SH-SY5Y (cell line): ENCODE data around the gene TCF7L1.

ENCODE experiments used
- GATA2 ChIP-seq: IDR thresholded peaks from 2 replicates; pipeline ENCODE4 v1.6.1; 2011; ENCODE audit warnings: mild to moderate bottlenecking, low read depth, low read length
- GATA3 ChIP-seq: IDR thresholded peaks from 2 replicates; pipeline ENCODE4 v1.6.1; 2011; ENCODE audit warnings: low read depth, mild to moderate bottlenecking, low read length, moderate library complexity

GRCh38 chr2:85165088-85165690 is 32.0 kb downstream of the TCF7L1 start:
- TF ChIP-seq GATA3 (no peak), GATA2 (no peak)
